ENCODE results near the gene NTN1.

NTN1 gene

GRCh38 chr17:9236286-9237052 lies 215.2 kb downstream of the NTN1 start:
- no peak for DNase-seq

- no peak for DNase-seq
Observed at GRCh38 chr17:9237053-9237410, 215.7 kb downstream of the NTN1 start.

GRCh38 chr17:9237661-9238301 lies 216.5 kb downstream of the NTN1 start:
- no peak for DNase-seq

- DNase-seq: no peak
Observed at GRCh38 chr17:9238340-9239245, 217.3 kb downstream of the NTN1 start.

GRCh38 chr17:9239246-9239792 lies 218.0 kb downstream of the NTN1 start:
- DNase-seq: no peak

- DNase-seq: no peak
Observed at GRCh38 chr17:9239793-9240658, 218.7 kb downstream of the NTN1 start.

- DNase-seq: no peak
Observed at GRCh38 chr17:9240659-9241370, 219.5 kb downstream of the NTN1 start.

GRCh38 chr17:9241371-9241712 lies 220.0 kb downstream of the NTN1 start:
- no peak for DNase-seq

GRCh38 chr17:9241774-9242496 lies 220.6 kb downstream of the NTN1 start:
- DNase-seq: no peak

GRCh38 chr17:9242497-9242881 lies 221.2 kb downstream of the NTN1 start:
- no peak for DNase-seq

GRCh38 chr17:9242983-9243382 lies 221.7 kb downstream of the NTN1 start:
- DNase-seq: no peak

GRCh38 chr17:9244066-9245052 lies 223.0 kb downstream of the NTN1 start:
- no peak for DNase-seq

GRCh38 chr17:9247401-9247938 lies 226.2 kb downstream of the NTN1 start:
- no peak for DNase-seq

GRCh38 chr17:9249245-9249953 lies 228.1 kb downstream of the NTN1 start:
- DNase-seq: no peak

GRCh38 chr17:9251273-9251672 lies 230.0 kb downstream of the NTN1 start:
- DNase-seq: no peak

- DNase-seq: no peak
Observed at GRCh38 chr17:9253308-9253707, 232.0 kb downstream of the NTN1 start.

GRCh38 chr17:9254841-9255240 lies 233.5 kb downstream of the NTN1 start:
- DNase-seq: no peak

- DNase-seq: no peak
Observed at GRCh38 chr17:9255833-9256232, 234.5 kb downstream of the NTN1 start.

- DNase-seq: no peak
Observed at GRCh38 chr17:9256361-9256750, 235.0 kb downstream of the NTN1 start.
